Subcutaneous abdominal adipose tissue (tissue), 5 donors: Measurements from ENCODE around the gene PECR.
A peak's percentile ranks its signal among the peaks of the same experiment; 100 is the strongest.

Experiments
- H3K27ac ChIP-seq: one replicate; pipeline ENCODE4 v1.7.0; 2013; ENCODE audit warnings: low read depth, mild to moderate bottlenecking, inconsistent platforms, low read length, moderate library complexity
- H3K27me3 ChIP-seq, 5 donors: one replicate each; pipeline ENCODE4 v1.7.0; 2013; ENCODE audit warnings: low read length in 5 of 5, inconsistent platforms in 1 of 5; ENCODE audit not compliant: control insufficient read depth in 5 of 5, insufficient read depth in 4 of 5
- H3K36me3 ChIP-seq, 5 donors: one replicate each; pipeline ENCODE4 v1.7.0; 2013; ENCODE audit warnings: low read length in 5 of 5; ENCODE audit not compliant: control insufficient read depth in 5 of 5, insufficient read depth in 5 of 5
- H3K4me1 ChIP-seq, 5 donors: one replicate each; pipeline ENCODE4 v1.7.0; 2013; ENCODE audit warnings: low read length in 5 of 5, mild to moderate bottlenecking in 3 of 5, moderate library complexity in 1 of 5; ENCODE audit not compliant: control insufficient read depth in 5 of 5, insufficient read depth in 5 of 5
- H3K4me3 ChIP-seq, 5 donors: one replicate each; pipeline ENCODE4 v1.7.0; 2013; ENCODE audit warnings: low read length in 5 of 5, low read depth in 1 of 5
- H3K9ac ChIP-seq, 5 donors: one replicate each; pipeline ENCODE4 v1.7.0; 2013; ENCODE audit warnings: low read length in 5 of 5, mild to moderate bottlenecking in 4 of 5, moderate library complexity in 3 of 5
- H3K9me3 ChIP-seq, 5 donors: one replicate each; pipeline ENCODE4 v1.7.0; 2013; ENCODE audit warnings: low read length in 5 of 5; ENCODE audit not compliant: control insufficient read depth in 5 of 5
- donor health status: healthy.
- donor health status: healthy.
- donor health status: healthy.
- donor health status: healthy.
- donor health status: healthy.

PECR gene

DNA sequence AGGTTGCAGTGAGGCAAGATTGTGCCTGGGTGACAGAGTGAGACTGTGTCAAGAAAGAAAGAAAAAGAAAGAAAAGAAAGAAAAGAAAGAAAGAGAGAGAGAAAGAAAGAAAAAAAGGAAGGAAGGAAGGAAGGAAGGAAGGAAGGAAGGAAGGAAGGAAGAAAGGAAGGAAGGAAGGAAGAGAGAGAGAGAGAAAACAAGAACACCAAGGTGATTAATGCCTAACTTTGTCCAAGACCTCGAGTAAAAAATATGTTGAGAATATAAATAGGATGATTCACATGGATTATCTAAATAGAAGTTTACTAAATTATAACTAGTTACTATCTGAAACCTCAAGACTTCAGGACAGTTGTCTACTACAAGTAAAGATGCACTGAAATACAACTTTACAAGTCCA, 7.2 kb downstream of the PECR start:
- Histone ChIP-seq H3K4me1 (peaks cover 0 to 67% (median 31%) of the 10 kb centered on the region in 5 donors), H3K27me3 (no peaks in the 10 kb centered on the region), H3K36me3 (peaks cover 0 to 14% (median 6%) of the 10 kb centered on the region in 5 donors), H3K4me3 (no peak overlapping the region), H3K27ac (peak overlapping the region; percentile 81), H3K9ac (no peak overlapping the region), H3K9me3 (no peaks in the 10 kb centered on the region)

DNA sequence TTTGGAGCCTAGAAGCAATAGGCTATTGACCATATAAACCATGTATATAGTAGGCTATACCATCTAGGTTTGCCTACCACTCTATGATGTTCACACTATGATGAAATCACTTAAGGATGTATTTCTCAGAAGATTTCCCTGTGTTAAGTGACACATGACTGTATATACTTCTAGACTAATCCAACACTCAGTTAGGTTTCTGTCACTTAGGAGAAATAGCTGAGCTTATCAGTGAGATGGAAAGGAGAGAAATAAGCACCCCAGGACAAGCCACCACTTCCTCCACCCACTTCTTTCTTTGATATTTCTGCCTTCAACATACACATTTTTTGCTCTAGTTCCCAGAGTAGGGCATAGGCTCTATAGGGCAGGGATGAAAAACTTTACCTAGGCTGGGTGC, 7.8 kb downstream of the PECR start:
- no peak overlapping the region for H3K4me3 ChIP-seq
- no peaks in the 10 kb centered on the region for H3K9me3 ChIP-seq
- no peaks in the 10 kb centered on the region for H3K27me3 ChIP-seq
- peaks cover 3 to 73% (median 31%) of the 10 kb centered on the region in 5 donors for H3K4me1 ChIP-seq
- H3K36me3 ChIP-seq, result peaks cover 0 to 14% (median 6%) of the 10 kb centered on the region in 5 donors
- H3K27ac ChIP-seq, result peak overlapping the region; percentile 81
- no peak overlapping the region for H3K9ac ChIP-seq

DNA sequence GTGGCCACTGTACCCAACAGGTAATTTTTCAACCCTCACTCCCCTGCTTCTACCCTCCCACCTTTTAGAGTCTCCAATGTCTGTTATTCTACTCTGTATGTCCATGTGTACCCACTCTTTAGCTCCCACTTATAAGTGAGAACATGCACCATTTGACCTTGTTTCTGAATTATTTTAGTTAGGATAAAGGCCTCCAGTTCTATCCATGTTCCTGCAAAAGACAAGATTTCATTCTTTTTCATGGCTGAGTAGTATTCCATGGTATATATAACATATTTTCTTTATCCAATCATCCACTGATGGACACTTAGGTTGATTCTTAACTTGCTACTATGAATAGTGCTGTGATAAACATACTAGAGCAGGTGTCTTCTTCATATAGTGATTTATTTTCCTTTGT, 9.1 kb downstream of the PECR start:
- H3K36me3 ChIP-seq, result peaks cover 0 to 14% (median 6%) of the 10 kb centered on the region in 5 donors
- H3K27ac ChIP-seq, result peak overlapping the region; percentile 39
- no peak overlapping the region for H3K4me3 ChIP-seq
- no peaks in the 10 kb centered on the region for H3K27me3 ChIP-seq
- H3K4me1 ChIP-seq, result peaks cover 3 to 77% (median 26%) of the 10 kb centered on the region in 5 donors
- no peaks in the 10 kb centered on the region for H3K9me3 ChIP-seq
- H3K9ac ChIP-seq, result no peak overlapping the region

DNA sequence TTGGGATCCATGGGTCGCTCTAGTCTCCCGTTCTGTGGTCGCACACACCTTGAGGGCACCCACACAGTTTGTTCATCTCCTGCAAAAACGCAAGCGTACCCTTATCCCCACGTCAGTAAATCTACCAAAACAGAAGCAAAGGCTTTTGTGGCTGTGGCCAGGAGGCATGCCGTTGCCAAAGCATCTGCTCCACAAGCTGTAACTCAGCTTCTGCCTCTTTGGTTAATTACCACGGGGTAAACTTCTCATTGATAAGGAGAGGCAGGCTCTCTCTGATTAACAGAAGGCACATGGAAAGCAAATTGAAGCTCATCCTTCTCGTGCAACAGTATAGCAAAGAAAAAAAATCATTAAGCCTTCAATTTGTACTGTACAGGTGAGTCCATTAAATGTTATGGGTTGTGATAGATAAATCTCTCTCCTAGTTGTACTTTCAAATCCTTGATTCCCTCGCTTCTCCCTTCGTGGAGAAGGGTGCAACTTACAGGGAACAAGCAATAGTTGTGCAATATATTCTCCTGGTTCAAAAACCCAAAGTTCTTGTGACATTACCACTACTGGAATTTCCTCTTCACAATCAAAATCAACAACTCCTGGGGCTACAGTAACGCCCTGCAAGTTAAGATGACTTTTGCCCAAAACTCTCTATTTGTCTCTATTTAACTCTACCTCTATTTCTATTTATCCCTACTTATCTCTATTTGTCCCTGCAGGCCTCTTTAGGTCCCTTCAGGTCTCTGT, 10.3 kb downstream of the PECR start:
- peaks cover 3 to 79% (median 25%) of the 10 kb centered on the region in 5 donors for H3K4me1 ChIP-seq
- no peaks in the 10 kb centered on the region for H3K27me3 ChIP-seq
- no peak overlapping the region for H3K9ac ChIP-seq
- peaks cover 0 to 16% (median 6%) of the 10 kb centered on the region in 5 donors for H3K36me3 ChIP-seq
- H3K9me3 ChIP-seq, result no peaks in the 10 kb centered on the region
- no peak overlapping the region for H3K4me3 ChIP-seq
- peak overlapping the region; percentile 84 for H3K27ac ChIP-seq

DNA sequence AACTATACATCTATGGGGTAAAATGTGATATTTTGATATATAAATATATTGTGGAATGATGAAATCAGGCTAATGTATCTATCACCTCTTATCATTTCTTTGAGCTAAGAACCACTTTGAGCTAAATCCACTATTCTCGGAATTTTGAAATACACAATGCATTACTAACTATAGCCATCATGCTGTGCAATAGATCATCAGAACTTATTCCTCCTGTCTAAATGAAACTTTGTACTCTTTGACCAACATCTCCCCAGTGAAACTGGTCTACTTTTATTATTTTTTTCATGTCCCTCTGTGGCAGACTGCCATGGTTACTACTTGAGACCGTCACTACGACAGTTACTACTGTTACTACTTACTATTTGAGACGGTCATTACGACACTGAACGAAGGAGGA, 11.4 kb downstream of the PECR start:
- H3K27me3 ChIP-seq, result no peaks in the 10 kb centered on the region
- H3K4me3 ChIP-seq, result no peak overlapping the region
- peaks cover 6 to 21% (median 16%) of the 10 kb centered on the region in 5 donors for H3K36me3 ChIP-seq
- H3K9me3 ChIP-seq, result no peaks in the 10 kb centered on the region
- peak overlapping the region in 1 of 5 donors; percentile 48 for H3K9ac ChIP-seq
- H3K27ac ChIP-seq, result peak overlapping the region; percentile 84
- H3K4me1 ChIP-seq, result peaks cover 3 to 79% (median 26%) of the 10 kb centered on the region in 5 donors

DNA sequence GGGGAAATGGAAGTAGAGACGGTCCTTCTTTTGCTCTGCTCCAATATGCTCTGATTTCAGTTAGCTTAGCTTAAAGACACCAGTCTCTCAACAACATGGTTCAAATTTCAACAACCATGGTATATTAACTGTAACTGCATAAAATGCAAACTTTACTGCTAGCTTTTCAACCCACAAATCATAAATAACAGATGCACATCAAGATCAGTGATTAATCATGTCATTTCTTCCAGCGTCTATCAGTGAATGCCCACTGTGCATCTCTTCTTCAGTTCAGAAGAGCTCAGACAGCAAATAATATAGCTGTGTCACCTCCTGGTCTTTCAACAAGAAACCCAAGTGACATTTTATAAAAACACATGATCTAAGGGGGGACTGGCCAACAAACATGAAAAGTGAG, 12.6 kb downstream of the PECR start:
- no peak overlapping the region for H3K4me3 ChIP-seq
- peaks cover 5 to 79% (median 31%) of the 10 kb centered on the region in 5 donors for H3K4me1 ChIP-seq
- peak overlapping the region in 1 of 5 donors; percentile 2 for H3K9ac ChIP-seq
- peaks cover 11 to 29% (median 25%) of the 10 kb centered on the region in 5 donors for H3K36me3 ChIP-seq
- peak overlapping the region; percentile 84 for H3K27ac ChIP-seq
- no peaks in the 10 kb centered on the region for H3K27me3 ChIP-seq
- H3K9me3 ChIP-seq, result no peaks in the 10 kb centered on the region

DNA sequence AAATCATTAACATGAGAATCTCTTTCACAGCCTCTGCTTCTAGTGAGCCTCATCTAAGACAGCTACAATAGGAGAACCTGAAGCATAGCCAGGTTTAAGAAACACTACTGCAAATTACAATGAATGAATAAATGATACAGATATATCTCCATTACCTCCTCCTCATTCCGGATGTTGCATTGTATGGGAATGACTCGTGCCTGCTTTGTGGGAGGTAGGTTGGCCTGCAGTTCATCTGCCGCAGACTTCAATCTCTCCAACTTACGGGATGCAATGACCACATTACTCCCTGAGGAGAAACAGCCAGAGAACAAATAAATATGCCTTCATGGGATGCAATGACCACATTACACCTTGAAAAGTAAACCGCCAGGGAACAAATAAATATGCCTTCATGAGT, 15.4 kb downstream of the PECR start:
- no peaks in the 10 kb centered on the region for H3K27me3 ChIP-seq
- H3K27ac ChIP-seq, result peak overlapping the region; percentile 76
- H3K4me1 ChIP-seq, result peaks cover 5 to 64% (median 22%) of the 10 kb centered on the region in 5 donors
- H3K4me3 ChIP-seq, result no peak overlapping the region
- no peaks in the 10 kb centered on the region for H3K9me3 ChIP-seq
- H3K36me3 ChIP-seq, result peaks cover 15 to 36% (median 23%) of the 10 kb centered on the region in 5 donors
- H3K9ac ChIP-seq, result no peak overlapping the region

DNA sequence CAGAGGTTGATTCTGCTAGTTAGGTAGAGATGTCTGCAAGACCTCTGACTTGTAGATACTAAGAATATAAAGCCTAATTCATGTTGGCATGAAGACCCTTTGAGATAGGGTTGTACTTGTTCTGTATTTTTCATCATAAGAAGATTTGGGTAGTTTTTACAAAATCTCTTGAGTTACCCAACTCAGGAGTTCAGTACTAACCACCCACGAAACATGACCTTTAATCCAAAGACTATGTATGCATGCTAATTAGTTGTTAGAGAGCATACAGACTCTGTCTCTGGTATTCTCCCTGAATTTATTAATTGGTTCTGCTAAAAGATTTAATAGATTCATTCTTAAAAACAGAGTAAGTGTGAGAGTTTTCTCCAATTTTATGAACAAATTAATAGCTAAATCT, 16.9 kb downstream of the PECR start:
- no peaks in the 10 kb centered on the region for H3K9me3 ChIP-seq
- peak overlapping the region; percentile 76 for H3K27ac ChIP-seq
- H3K4me1 ChIP-seq, result peaks cover 0 to 50% (median 15%) of the 10 kb centered on the region in 5 donors
- H3K27me3 ChIP-seq, result no peaks in the 10 kb centered on the region
- no peak overlapping the region for H3K4me3 ChIP-seq
- peaks cover 15 to 44% (median 26%) of the 10 kb centered on the region in 5 donors for H3K36me3 ChIP-seq
- H3K9ac ChIP-seq, result no peak overlapping the region

DNA sequence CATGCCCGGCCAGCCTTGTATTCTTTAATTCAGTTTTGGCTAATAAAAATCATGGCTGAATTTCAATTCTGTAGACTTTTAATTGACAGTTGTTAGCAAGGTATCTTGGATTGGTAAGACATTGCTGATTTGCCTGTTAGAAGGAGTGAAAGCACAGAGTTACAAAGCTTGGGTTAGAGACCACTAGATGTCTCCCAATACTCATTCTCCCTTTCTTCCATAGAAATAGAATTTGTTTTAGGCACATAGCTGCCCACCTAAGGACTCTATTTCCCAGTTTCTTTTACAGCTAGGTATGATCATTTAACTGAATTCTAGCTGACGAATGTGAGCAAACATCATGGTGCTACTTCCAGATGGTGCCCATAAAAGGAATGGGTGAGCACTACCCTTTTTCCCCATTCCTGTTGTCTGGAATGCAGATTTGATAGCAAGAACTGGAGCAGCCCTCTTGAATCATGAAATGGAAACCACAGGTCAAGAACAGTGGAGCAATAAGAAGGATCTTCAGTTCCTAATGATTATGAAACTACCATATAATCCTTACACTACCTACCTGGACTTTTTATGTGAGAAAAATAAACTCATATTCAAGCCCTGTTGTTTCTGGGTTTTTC, 17.5 kb downstream of the PECR start:
- Histone ChIP-seq H3K4me3 (no peak overlapping the region), H3K27ac (peak overlapping the region; percentile 76), H3K4me1 (peaks cover 0 to 44% (median 13%) of the 10 kb centered on the region in 5 donors), H3K9ac (no peak overlapping the region), H3K27me3 (no peaks in the 10 kb centered on the region), H3K36me3 (peaks cover 15 to 49% (median 32%) of the 10 kb centered on the region in 5 donors), H3K9me3 (no peaks in the 10 kb centered on the region)

DNA sequence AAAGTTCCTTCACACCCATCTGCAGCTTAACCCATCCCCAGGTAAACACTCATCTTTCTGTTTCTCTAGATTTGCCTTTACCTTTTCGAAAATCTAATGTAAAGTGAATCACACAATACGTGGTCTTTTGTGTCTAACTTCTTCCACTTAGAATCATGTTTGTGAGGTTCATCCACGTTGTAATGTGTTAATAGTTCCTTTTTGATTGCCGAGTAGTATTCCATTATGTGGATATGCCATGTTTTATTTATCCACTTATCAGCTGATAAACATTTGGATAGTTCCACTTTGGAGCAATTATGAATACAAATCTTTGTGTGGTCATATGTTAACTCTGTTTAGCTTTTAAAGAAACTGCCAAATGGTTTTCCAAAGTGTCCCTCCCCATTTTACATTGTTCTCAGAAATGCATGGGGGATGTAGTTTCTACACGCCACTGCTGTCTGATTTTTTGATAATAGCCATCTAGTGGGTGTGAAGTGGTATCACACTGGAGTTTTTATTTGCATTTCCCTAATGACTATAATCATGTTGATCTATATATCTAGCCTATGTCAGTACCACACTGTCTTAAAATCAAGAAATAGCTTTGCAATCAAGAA, 22.3 kb downstream of the PECR start:
- no peak overlapping the region for H3K9ac ChIP-seq
- H3K27me3 ChIP-seq, result no peaks in the 10 kb centered on the region
- H3K27ac ChIP-seq, result no peak overlapping the region
- H3K36me3 ChIP-seq, result peaks cover 10 to 56% (median 36%) of the 10 kb centered on the region in 5 donors
- H3K4me3 ChIP-seq, result no peak overlapping the region
- H3K4me1 ChIP-seq, result peaks cover 0 to 15% (median 4%) of the 10 kb centered on the region in 5 donors
- H3K9me3 ChIP-seq, result no peaks in the 10 kb centered on the region
